PFSK-1 (cell line): ENCODE data around the gene MARCKS.

ENCODE experiments used
- FOXP2 ChIP-seq: optimal IDR thresholded peaks from 2 replicates; pipeline ENCODE3; 2011; ENCODE audit warnings: borderline replicate concordance, control low read depth, inconsistent platforms; ENCODE audit not compliant: insufficient read depth; ENCODE audit errors: extremely low read length, extremely low read depth
- POLR2AphosphoS5 ChIP-seq: IDR thresholded peaks from 2 replicates; pipeline ENCODE4 v1.6.1; 2012; ENCODE audit warnings: low read depth, mild to moderate bottlenecking, control low read depth, low read length, moderate library complexity
- SIN3A ChIP-seq: IDR thresholded peaks from 2 replicates; pipeline ENCODE4 v1.6.1; 2012; ENCODE audit warnings: mild to moderate bottlenecking, low read length, moderate library complexity, borderline replicate concordance; ENCODE audit not compliant: insufficient read depth
- TAF1 ChIP-seq: IDR thresholded peaks from 2 replicates; pipeline ENCODE4 v1.6.1; 2012; ENCODE audit warnings: low read length, control low read depth, borderline replicate concordance; ENCODE audit not compliant: insufficient read depth
- TF ChIP-seq, protein P1 (sequence below), 2 experiments: IDR thresholded peaks; 2 replicates each; pipeline versions ENCODE4 v1.6.1 to v1.8.0; 2011 to 2012; ENCODE audit warnings: low read depth in 2 of 2, low read length in 2 of 2, control low read depth in 1 of 2, inconsistent platforms in 1 of 2, mild to moderate bottlenecking in 1 of 2, moderate library complexity in 1 of 2; ENCODE audit not compliant: insufficient read depth in 1 of 2

Gene MARCKS

DNA sequence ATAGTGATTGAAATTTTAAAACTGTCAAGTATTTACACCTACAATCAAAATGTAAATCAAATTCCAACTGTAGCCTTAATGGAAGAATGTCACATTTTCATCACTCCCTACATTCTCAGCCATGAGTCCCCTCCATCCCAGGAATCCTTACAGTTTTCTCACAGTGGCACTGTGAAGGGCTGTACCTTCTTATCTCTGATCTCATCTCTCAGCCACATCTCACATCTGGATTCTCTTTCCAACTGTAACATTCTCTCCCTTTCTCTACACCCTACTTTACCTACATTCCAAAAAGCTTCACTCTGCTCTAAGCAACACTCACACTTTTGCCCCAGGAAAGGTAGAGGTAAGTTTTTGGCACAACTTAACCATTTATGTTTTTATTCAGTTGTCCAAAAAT, 8.9 kb upstream of the MARCKS start:
- TF ChIP-seq SIN3A (no peak), POLR2AphosphoS5 (no peak), FOXP2 (no peak), TAF1 (no peak)
- TF ChIP-seq, protein P1, sequence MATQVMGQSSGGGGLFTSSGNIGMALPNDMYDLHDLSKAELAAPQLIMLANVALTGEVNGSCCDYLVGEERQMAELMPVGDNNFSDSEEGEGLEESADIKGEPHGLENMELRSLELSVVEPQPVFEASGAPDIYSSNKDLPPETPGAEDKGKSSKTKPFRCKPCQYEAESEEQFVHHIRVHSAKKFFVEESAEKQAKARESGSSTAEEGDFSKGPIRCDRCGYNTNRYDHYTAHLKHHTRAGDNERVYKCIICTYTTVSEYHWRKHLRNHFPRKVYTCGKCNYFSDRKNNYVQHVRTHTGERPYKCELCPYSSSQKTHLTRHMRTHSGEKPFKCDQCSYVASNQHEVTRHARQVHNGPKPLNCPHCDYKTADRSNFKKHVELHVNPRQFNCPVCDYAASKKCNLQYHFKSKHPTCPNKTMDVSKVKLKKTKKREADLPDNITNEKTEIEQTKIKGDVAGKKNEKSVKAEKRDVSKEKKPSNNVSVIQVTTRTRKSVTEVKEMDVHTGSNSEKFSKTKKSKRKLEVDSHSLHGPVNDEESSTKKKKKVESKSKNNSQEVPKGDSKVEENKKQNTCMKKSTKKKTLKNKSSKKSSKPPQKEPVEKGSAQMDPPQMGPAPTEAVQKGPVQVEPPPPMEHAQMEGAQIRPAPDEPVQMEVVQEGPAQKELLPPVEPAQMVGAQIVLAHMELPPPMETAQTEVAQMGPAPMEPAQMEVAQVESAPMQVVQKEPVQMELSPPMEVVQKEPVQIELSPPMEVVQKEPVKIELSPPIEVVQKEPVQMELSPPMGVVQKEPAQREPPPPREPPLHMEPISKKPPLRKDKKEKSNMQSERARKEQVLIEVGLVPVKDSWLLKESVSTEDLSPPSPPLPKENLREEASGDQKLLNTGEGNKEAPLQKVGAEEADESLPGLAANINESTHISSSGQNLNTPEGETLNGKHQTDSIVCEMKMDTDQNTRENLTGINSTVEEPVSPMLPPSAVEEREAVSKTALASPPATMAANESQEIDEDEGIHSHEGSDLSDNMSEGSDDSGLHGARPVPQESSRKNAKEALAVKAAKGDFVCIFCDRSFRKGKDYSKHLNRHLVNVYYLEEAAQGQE (IDR thresholded peaks at IDR 0.05; ENCODE audit: insufficient read depth in 1 of 2, low read depth in 2 of 2, low read length in 2 of 2): no peak

DNA sequence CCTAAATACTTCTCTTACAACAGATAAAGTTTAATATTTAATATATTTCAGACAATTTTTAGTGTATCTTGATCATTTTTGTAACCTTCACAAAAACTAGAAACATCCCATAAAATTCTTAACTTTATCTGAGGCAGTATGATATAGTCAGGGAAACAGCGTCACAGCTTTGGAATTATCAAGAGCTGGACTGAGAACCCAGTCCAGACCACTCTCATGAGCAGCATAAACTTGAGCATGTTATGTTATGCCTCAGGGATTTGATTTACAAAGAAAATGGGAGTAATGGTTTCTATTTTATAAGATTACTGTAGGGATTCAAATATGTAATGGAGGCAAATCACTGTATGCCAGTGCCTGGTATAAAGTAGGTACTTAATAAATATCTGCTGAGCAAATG, 8.3 kb upstream of the MARCKS start:
- TF ChIP-seq, protein P1 (IDR thresholded peaks at IDR 0.05; ENCODE audit: insufficient read depth in 1 of 2, low read depth in 2 of 2, low read length in 2 of 2): no peak
- TF ChIP-seq POLR2AphosphoS5: no peak
- no peak for TF ChIP-seq SIN3A
- no peak for TF ChIP-seq FOXP2
- TF ChIP-seq TAF1: no peak

DNA sequence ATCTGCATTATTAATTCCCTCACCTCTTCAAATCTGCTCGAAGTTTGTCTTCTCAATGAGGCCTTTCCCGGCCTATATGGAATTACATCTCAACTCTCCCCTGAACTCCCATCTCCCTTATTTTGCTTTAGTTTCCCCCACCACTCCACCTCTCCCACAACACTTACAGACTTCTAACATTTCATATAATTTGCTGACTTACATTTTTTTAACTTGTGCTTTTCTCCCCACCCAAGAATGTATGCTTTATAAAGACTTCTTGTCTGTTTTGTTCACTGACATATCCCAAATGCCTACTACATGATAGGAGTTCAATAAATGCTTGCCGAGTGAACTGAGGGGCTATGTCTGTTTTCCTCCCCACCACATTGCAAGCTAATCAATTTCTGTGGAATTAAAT, 3.9 kb upstream of the MARCKS start:
- no peak for TF ChIP-seq TAF1
- no peak for TF ChIP-seq SIN3A
- no peak for TF ChIP-seq POLR2AphosphoS5
- no peak for TF ChIP-seq FOXP2
- TF ChIP-seq, protein P1 (IDR thresholded peaks at IDR 0.05; ENCODE audit: insufficient read depth in 1 of 2, low read depth in 2 of 2, low read length in 2 of 2): no peak

DNA sequence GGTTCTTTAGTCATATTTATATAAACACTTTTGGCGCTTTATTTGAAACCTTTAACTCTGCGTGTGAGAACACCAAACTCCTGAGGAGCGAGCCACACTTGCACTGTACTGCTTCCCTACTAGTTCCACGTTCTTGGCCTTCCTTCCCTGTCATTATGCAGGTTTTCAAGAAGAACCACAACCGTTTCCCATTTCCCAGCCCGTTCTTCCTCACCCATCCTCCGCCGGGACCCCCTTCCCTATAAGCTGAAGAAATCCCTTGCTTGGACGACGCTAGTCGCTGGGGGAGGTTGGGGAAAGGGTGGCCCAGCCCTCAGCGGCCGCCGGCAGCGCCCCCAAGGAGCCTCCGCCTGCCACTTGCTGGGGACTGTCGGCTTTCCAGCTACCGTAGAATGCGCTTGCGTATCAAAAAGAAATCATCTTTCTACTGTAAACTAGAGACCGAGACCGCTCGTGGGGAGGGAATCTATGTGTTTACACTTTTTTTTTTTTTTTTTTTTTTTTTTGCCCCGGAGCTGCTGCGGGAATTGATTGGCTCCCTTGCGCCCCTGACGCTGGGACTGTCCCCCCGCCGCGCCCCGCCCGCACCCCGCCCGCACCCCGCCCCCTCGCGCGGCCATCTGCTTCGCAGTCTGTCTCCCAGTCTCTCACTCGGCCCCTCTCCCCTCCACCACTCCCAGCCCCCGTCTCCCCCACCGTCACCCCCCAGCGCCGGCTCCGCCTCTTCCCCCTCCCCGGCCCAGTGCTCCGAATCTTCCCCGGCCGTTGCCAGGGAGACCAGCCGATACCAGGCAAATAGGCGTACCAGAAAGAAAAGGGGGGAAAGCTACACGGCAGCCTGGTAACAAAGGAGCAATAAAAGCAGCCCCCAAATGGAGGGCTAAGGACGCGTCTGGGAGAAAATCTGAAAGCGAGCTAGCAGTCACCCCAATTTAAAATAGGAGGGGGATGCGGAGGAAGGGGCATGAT, 2.3 kb upstream of the MARCKS start:
- TF ChIP-seq, protein P1 (IDR thresholded peaks at IDR 0.05; ENCODE audit: insufficient read depth in 1 of 2, low read depth in 2 of 2, low read length in 2 of 2): no peak
- no peak for TF ChIP-seq POLR2AphosphoS5
- TF ChIP-seq SIN3A: no peak
- TF ChIP-seq FOXP2: no peak
- TF ChIP-seq TAF1: 0 out of 2 replicates have a peak, but pooled peaks have one; percentile 21
